GM12892 (cell line): ENCODE measurements around the gene ZNF79.

ENCODE experiments used
- DNase-seq: peaks from one replicate; pipeline ENCODE4 v3.0.0; 2011; ENCODE audit not compliant: insufficient read length
- FAIRE-seq: peaks from 2 replicates; lab custom pipeline; 2011; peaks lifted over from hg19 to GRCh38; lab: Jason Lieb, UNC
- POLR2A ChIP-seq: IDR thresholded peaks from 2 replicates; pipeline ENCODE4 v1.6.1; 2011; ENCODE audit warnings: low read depth, low read length, control low read depth
- POLR2AphosphoS5 ChIP-seq: IDR thresholded peaks from 2 replicates; pipeline ENCODE4 v1.6.1; 2011; ENCODE audit warnings: low read depth, low read length, control low read depth
- TAF1 ChIP-seq: IDR thresholded peaks from 2 replicates; pipeline ENCODE4 v1.6.1; 2011; ENCODE audit warnings: low read depth, mild to moderate bottlenecking, control low read depth, low read length, borderline replicate concordance

ZNF79 gene

DNA sequence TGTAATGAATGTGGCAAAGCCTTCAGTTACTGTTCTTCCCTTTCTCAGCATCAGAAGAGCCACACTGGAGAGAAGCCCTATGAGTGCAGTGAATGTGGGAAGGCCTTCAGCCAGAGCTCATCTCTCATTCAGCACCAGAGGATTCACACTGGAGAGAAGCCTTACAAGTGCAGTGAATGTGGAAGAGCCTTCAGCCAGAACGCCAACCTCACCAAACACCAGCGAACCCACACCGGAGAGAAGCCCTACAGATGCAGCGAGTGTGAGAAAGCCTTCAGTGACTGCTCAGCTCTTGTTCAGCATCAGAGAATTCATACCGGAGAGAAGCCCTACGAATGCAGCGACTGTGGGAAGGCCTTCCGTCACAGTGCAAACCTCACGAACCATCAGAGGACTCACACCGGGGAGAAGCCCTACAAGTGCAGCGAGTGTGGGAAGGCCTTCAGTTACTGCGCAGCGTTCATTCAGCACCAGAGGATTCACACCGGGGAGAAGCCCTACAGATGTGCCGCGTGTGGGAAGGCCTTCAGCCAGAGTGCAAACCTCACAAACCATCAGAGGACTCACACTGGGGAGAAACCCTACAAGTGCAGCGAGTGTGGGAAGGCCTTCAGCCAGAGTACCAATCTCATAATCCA, 20.2 kb downstream of the ZNF79 start:
- FAIRE-seq, result no peak
- peak; percentile 48; the same call in 1 of the 2 replicates for TF ChIP-seq POLR2AphosphoS5
- TF ChIP-seq POLR2A, result no peak
- no peak for DNase-seq

DNA sequence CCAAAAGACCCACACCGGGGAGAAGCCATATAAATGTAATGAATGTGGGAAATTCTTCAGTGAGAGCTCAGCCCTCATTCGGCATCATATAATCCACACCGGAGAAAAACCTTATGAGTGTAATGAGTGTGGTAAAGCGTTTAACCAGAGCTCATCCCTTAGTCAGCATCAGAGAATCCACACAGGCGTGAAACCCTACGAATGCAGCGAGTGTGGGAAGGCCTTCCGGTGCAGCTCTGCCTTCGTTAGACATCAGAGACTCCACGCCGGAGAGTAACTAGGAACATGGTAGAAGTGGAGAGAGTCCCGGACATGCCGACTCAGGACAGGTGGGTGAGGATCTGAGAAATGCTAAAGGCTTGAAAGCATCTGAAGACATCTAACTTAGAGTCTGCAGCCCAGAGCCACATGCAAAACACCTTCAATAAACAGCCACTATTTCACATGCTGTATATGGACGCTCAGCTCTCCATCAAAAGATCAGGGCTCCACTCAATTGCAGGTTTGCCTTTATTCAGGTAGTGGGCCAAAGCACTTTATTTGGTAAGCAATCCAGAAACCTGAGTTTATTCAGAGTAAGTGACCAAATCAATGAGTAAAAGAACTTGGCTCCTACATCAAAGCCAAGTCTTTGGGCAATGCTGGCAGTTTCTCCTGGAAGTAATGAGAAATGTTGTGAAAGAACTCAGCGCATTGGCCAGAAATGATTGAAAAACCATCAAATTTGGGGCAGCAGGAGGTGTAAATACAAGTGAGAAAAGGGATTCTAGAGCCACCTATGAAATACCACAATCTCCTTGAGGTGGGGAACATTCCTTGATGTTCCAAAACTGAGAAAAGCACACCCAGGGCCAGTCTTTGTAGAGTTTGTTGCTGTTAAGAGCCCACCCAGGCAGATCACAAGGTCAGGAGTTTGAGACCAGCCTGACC, 21.0 kb downstream of the ZNF79 start:
- FAIRE-seq (no peak), DNase-seq (no peak)
- TF ChIP-seq TAF1 (no peak), POLR2A (peak; percentile 63), POLR2AphosphoS5 (peak; percentile 74)

DNA sequence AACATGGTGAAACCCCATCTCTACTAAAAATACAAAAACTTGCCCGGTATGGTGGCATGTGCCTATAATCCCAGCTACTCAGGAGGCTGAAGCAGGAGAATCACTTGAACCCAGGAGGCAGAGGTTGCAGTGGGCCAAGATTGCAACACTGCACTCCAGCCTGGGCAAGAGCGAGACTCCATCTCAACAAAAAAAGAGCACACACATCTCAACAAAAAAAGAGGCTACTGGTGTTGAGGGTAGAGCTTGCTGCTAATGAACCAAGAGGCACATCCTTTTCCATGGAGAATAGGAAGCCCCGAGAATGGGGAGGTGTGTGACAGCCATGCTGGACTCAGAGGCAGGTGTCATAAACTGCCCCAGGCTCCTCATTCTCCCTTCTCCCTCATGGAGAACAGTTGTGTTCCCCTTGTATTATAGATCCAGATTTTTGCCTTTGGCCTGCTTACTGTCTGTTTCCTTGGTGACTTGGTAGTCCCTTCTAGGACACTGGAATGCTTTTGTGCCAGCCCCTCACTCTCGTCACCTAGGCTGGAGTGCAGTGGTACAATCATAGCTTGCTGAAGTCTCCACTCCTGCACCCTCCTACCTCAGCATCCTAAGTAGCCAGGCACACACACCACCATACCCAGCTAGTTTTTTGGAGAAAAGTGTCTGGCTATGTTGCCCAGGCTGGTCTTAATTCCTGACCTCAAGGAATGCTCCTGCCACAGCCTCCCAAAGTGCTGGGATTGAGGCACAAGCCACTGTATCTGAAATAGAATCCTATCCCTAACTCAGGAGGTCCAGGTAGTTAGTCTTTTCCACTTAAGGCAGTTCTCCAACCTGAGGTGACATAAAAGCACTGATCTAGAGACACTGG, 21.9 kb downstream of the ZNF79 start:
- FAIRE-seq, result no peak
- TF ChIP-seq TAF1 (no peak), POLR2AphosphoS5 (peak; percentile 74), POLR2A (peak; percentile 63; the same call in 1 of the 2 replicates)

DNA sequence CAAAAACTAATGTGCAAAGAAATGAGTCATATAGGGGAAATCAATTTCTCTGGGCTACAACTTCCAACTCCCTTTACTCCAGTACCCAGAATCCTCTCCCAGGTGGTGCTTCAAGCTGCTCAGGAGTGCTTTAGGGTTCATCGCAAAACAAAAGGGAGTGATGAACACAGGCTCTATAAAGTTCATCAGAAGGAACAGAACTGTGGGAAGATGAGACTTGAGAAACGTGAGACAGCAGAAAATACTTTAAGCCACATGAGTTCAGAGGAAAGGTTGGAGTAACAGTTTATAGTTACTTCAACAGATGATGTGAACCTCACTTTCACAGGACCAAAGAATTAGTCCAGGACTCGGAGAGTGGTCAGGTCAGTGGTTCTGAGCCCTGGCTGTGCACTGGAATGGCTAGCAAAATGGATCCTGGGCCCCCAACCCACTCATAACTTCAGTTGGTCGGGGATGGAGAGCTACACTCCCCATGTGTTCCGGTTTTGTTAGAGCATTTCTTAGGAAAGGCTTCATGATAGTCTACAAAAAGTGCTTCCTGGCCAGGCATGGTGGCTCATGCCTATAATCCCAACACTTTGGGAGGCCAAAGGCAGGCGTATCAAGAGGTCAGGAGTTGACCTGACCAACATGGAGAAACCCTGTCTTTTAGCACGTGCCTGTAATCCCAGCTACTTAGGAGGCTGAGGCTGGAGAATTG, 22.7 kb downstream of the ZNF79 start:
- DNase-seq (no peak), FAIRE-seq (no peak)
- TF ChIP-seq POLR2AphosphoS5 (peak; percentile 15; the same call in 1 of the 2 replicates), POLR2A (peak; percentile 42; the same call in 1 of the 2 replicates), TAF1 (no peak)

More for the DNA sequence above, 21.9 kb downstream of the ZNF79 start:
- no peak for DNase-seq

DNA sequence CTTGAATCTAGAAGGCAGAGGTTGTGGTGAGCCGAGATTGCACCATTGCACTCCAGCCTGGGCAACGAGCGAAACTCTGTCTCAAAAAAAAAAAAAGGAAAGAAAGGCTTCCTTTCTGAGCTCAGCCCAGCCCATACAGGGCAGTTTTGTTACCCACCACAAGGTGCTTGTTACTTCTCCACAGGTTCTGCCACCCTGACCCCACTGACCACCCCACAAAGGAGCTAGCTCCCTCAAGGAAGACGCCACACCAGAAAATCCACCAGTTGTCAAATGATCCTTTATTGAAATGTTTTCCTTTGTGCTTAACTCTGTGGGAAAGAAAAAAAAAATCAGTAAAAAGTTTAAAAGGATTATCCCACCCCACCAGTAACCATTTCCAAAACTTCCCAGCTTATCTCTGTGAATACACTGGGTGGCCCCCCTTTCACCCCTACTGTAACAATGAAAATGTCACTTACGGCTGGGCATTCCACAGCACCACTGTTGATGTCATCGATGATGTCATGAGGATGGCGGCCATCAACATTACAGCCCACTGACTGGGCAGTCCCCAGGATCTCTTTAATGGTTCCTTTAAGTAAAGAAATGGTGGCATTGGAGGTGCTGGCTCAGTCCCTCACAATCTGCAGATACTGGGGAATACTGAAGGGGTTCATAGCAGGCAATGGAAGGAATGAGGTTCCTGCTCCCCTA, 23.4 kb downstream of the ZNF79 start:
- FAIRE-seq, result no peak
- DNase-seq, result no peak
- TF ChIP-seq TAF1 (no peak), POLR2A (no peak), POLR2AphosphoS5 (no peak)

DNA sequence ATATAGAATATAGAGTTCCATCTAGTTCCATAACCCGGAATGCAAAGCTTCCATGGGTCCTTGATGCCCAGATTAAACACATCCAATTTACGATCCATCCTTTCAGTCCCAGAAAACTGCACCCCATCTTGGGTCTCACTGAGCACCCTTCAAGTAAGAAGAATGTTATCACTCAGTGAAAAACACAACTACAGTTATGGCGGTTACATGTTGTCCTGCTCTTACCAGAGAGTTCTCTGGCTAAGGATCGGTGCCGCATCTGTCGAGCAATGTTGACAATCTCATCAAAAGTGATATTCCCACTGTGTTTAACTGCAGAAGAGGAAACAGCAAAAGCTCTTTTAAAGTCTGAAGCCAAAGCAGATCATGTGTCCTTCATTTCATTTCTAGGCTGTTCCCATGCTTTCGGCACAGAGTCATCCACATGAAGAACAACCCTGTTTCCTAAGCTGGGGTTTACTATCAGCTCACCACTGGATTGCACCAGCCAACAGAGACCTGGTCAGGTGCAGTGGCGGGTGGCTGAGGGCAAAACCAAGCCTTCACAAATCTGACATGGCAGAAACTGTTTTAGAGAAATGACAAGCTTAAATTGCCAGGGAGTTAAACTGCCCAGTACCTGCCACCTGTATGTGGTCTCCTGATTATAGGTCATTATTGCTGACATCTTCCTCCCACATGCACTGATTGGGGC, 24.1 kb downstream of the ZNF79 start:
- FAIRE-seq, result no peak
- TF ChIP-seq POLR2A (peak; percentile 5; the same call in 1 of the 2 replicates), TAF1 (no peak), POLR2AphosphoS5 (peak; percentile 27)
- no peak for DNase-seq

DNA sequence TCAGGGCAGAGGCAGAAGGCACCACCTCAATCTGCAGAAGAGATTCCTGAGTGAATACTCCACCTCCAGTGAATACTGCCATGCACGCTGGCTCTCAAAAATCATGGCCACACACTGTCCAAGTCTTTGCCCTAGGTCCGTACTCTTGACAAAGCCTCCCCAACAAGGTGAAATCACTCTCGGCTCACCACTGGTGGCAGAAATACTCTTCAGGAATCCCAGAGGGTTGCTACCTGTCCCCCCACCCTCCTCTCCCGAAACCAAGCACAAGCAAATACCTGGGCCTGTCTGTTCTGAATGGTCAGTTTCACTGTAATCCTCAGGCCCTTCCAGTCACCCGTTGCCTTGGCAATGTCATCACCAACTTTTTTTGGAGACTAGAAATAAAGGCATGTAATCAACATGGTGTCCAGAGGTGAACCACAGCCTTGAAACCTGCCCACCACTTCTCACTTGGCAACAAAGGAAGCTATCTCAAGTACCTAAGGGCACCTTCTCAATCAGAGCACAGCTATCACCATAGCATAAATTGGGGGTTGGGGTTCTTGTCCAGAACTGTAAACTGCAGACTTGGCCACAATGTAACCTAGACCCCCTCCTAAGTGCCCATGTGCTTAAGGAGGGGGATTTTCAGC, 25.3 kb downstream of the ZNF79 start:
- FAIRE-seq (no peak), DNase-seq (no peak)
- TF ChIP-seq POLR2AphosphoS5 (no peak; the same call in 1 of the 2 replicates), TAF1 (no peak), POLR2A (no peak)

DNA sequence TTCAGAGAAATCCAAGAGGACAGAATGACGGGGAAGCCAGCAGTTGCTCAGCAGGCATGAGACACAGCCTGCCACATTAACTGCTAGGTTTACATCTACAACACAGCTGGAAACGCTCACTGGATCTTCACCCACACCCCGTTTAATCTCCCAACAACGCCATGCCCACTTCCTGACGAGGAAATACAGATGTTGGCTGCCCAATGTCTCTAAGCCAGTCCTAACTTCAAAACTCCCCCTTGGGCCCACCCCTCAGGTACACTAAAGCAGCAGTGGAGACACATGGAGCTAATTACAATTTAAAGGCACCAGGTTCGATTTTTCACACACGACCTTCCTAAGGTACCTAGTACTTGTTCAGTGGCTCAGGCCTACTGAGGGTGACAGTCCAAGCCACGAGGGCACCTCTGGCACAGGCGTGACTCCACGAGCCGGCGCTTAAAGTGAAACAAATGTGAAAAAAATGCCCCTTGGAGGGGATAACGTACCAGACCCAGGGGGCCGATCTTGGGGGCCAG, 26.1 kb downstream of the ZNF79 start:
- DNase-seq (no peak), FAIRE-seq (peak; percentile 54)

More for the DNA sequence above, 26.1 kb downstream of the ZNF79 start:
- TF ChIP-seq POLR2A (no peak; the same call in 1 of the 2 replicates), POLR2AphosphoS5 (no peak), TAF1 (no peak)
